ENCODE data around the gene ACSS2.
A peak's percentile ranks its signal among the peaks of the same experiment; 100 is the strongest.
"Not testable (repeated sequence)": the region's sequence is repeated elsewhere in the genome, so short reads cannot be mapped to it uniquely, and the experiment has no call there.

The ACSS2 gene

GRCh38 chr20:34883087-34883688, 6.8 kb downstream of the ACSS2 start:
- H3K9me3 Mint-ChIP-seq = no peaks in the 10 kb centered on the region
- intact Hi-C loops (cut with micrococcal nuclease) = no loop called here
- no peak overlapping the region for H3K4me3 Mint-ChIP-seq
- H3K27me3 Mint-ChIP-seq = no peaks in the 10 kb centered on the region
- H3K36me3 Mint-ChIP-seq (ENCODE audit: low read depth) = peaks cover 70% of the 10 kb centered on the region
- H3K4me1 Mint-ChIP-seq (ENCODE audit: low read depth) = peaks cover 21% of the 10 kb centered on the region
- H3K27ac Mint-ChIP-seq = no peak overlapping the region

- Mint-ChIP-seq H3K4me3 (no peak overlapping the region), H3K36me3 (ENCODE audit: low read depth) (peaks cover 76% of the 10 kb centered on the region), H3K27me3 (no peaks in the 10 kb centered on the region), H3K27ac (no peak overlapping the region), H3K9me3 (no peaks in the 10 kb centered on the region), H3K4me1 (ENCODE audit: low read depth) (peaks cover 26% of the 10 kb centered on the region)
- intact Hi-C loops (cut with micrococcal nuclease) = no loop called here
Measured at GRCh38 chr20:34883809-34884208, 7.4 kb downstream of the ACSS2 start.

DNA sequence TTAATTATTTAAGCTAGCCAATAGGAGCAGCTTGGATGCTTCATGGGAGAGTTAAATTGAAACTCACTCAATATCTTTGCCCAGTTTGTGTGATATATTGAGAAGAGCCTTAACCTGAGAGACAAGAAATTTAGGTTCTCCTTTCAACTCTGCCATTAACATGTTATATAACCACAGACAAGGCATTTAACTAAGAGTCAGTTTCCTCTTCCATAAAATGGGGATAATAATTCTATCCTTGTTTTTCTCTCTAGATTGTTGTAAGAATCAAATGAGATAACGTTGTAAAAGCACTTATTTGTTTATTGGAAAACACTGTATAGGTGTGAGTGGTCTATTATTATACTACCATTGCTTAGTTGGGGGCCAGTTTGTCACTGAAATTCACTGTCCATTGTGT, 7.8 kb downstream of the ACSS2 start:
- Mint-ChIP-seq H3K27ac (no peak overlapping the region), H3K27me3 (no peaks in the 10 kb centered on the region), H3K9me3 (no peaks in the 10 kb centered on the region), H3K4me3 (no peak overlapping the region), H3K36me3 (ENCODE audit: low read depth) (peaks cover 73% of the 10 kb centered on the region), H3K4me1 (ENCODE audit: low read depth) (peaks cover 23% of the 10 kb centered on the region)
- intact Hi-C loops (cut with micrococcal nuclease) = no loop called here

GRCh38 chr20:34886122-34886521, 9.7 kb downstream of the ACSS2 start:
- Mint-ChIP-seq H3K27ac (no peak overlapping the region), H3K4me3 (no peak overlapping the region), H3K36me3 (ENCODE audit: low read depth) (peaks cover 80% of the 10 kb centered on the region), H3K9me3 (no peaks in the 10 kb centered on the region), H3K4me1 (ENCODE audit: low read depth) (peaks cover 38% of the 10 kb centered on the region), H3K27me3 (no peaks in the 10 kb centered on the region)
- intact Hi-C loops (cut with micrococcal nuclease) = no loop called here

DNA sequence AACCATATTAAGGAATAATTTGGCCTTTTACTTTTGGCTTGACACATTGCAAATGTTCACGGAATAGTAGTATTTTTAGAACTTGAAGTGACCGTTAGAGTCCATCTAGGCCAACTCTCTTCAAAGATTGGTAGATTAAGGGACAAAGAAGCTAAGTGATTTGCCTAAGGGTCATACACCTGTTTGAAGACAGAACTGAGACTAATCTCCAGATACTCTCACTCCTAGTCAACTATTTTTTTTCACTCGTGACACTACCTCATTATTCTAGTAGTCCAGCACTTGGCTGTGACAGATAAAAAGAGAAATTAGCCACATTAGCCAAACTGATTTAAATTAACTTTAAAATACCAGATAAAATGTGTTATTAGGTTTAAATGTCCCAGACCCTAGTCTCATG, 10.6 kb downstream of the ACSS2 start:
- H3K9me3 Mint-ChIP-seq = no peaks in the 10 kb centered on the region
- peaks cover 71% of the 10 kb centered on the region for H3K36me3 Mint-ChIP-seq (ENCODE audit: low read depth)
- H3K4me1 Mint-ChIP-seq (ENCODE audit: low read depth) = peaks cover 41% of the 10 kb centered on the region
- H3K27ac Mint-ChIP-seq = no peak overlapping the region
- intact Hi-C loops (cut with micrococcal nuclease) = no loop called here
- H3K27me3 Mint-ChIP-seq = no peaks in the 10 kb centered on the region
- H3K4me3 Mint-ChIP-seq = no peak overlapping the region

GRCh38 chr20:34888468-34888867, 12.1 kb downstream of the ACSS2 start:
- intact Hi-C loops (cut with micrococcal nuclease) = no loop called here
- Mint-ChIP-seq H3K9me3 (no peaks in the 10 kb centered on the region), H3K4me3 (no peak overlapping the region), H3K4me1 (ENCODE audit: low read depth) (peaks cover 45% of the 10 kb centered on the region), H3K27me3 (no peaks in the 10 kb centered on the region), H3K27ac (peak overlapping the region; percentile 4), H3K36me3 (ENCODE audit: low read depth) (peaks cover 56% of the 10 kb centered on the region)

DNA sequence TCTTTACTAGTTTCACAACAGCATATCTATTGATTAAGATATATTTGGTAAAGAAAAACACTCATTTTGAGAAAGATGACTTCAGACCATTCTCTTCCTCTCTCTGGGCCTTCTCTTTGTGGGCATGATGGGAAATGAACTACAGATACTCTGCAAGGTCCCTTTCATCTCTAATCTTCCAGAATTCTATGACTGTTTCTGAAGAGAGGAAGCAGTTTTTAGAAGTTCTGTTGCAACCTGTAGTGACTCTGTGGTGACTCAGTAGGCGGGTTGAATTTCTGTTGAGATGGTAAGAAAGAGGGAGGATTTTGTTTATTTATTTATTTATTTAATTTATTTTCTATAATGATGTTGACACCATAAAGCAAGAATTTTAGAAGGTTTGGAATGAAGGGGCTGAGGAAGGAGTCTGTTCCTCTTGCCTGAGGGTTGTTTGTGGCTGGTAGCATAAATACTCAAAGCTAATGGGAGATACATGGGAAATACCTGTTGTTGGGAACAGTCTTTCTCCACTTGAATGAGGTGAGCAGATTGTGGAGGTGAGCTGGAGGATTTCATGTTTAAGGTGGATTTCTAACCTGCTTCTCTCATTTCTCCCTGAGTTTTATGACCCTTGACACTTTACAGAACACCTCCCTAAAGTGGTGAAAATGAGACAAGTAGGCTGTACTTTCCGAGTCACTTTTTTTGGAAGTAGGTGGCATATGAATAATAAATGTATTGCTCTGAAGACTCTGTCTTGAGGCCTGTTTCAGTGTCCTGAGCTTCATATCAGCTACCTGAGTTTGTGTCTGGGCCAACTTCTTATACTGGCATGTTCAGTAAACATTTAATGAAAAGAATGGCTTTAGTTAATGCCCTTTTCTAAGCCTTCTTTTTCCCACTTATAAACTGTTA, 15.0 kb downstream of the ACSS2 start:
- Mint-ChIP-seq H3K27ac (peak overlapping the region; percentile 68), H3K4me1 (ENCODE audit: low read depth) (peaks cover 54% of the 10 kb centered on the region), H3K9me3 (no peaks in the 10 kb centered on the region), H3K36me3 (ENCODE audit: low read depth) (peaks cover 38% of the 10 kb centered on the region), H3K27me3 (no peaks in the 10 kb centered on the region), H3K4me3 (no peak overlapping the region)
- intact Hi-C loops (cut with micrococcal nuclease) = no loop called here

GRCh38 chr20:34892671-34893070, 16.3 kb downstream of the ACSS2 start:
- intact Hi-C loops (cut with micrococcal nuclease) = no loop called here
- Mint-ChIP-seq H3K9me3 (no peaks in the 10 kb centered on the region), H3K4me1 (ENCODE audit: low read depth) (peaks cover 56% of the 10 kb centered on the region), H3K27me3 (no peaks in the 10 kb centered on the region), H3K4me3 (no peak overlapping the region), H3K36me3 (ENCODE audit: low read depth) (peaks cover 37% of the 10 kb centered on the region), H3K27ac (peak overlapping the region; percentile 68)

DNA sequence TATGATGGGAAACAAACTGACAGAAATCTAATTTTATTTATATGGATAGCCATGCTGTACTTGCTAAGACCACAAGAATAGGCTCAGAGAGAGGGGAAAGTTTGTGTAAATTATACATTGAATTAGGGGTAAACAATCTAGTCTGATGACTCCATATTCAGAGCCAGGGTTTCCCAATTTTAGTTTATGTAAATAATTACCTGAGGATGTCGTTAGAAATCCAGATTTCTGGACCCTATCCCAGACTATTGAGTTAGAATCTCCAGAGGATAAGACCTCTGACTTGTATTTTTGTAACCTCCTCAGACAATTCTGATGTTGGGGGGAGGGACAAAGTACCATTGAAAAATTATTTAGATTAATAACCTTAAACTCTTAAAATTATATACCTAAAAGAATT, 18.3 kb downstream of the ACSS2 start:
- Mint-ChIP-seq H3K36me3 (ENCODE audit: low read depth) (peaks cover 35% of the 10 kb centered on the region), H3K4me3 (no peak overlapping the region), H3K4me1 (ENCODE audit: low read depth) (peaks cover 56% of the 10 kb centered on the region), H3K9me3 (no peaks in the 10 kb centered on the region), H3K27ac (no peak overlapping the region), H3K27me3 (no peaks in the 10 kb centered on the region)
- intact Hi-C loops (cut with micrococcal nuclease) = no loop called here

DNA sequence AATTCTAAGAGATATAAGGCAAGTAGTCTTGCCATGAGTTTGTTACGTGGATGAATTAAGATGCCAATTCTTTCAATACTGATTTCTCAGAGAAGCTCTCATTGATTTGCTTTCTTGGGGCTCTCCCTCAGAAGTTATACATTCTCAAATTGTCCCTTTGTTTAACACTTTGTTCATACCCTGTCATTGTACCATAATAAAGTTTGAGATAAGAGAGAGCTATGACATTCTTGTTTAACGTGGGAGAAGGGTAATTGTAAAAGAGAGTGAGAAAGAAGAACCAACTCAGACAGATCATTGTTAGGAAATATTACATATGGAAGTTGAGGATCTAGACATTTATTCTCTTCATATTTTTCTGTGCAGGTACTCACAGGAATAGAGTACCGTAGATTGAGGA, 19.1 kb downstream of the ACSS2 start:
- Mint-ChIP-seq H3K4me3 (no peak overlapping the region), H3K27me3 (no peaks in the 10 kb centered on the region), H3K27ac (no peak overlapping the region), H3K36me3 (ENCODE audit: low read depth) (peaks cover 30% of the 10 kb centered on the region), H3K4me1 (ENCODE audit: low read depth) (peaks cover 56% of the 10 kb centered on the region), H3K9me3 (no peaks in the 10 kb centered on the region)
- intact Hi-C loops (cut with micrococcal nuclease) = no loop called here

DNA sequence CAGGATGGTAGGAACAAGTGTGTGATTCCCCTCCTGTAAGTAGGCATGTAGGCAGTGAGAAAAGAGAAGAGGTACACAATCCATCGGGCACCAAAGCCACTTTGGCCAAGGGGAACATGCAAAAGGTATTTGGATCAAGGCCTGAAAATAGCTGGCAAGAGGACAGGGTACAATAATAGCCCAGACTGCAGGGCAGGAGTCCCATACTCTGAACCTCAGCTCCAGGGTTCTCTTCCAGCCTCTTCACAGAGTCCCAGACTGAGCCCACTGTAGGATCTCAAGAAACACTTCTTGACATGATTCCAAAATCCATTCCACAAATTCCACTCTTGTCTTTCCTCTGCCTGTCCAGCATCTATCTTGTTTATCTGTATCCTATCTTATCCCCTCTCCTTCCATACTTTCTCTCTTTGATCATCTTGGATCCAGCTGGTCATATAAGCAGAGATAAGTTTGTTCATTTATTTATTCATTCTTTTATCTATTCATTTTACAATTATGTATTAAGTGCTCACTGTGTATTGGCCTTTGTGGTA, 19.7 kb downstream of the ACSS2 start:
- intact Hi-C loops (cut with micrococcal nuclease) = no loop called here
- H3K4me1 Mint-ChIP-seq (ENCODE audit: low read depth) = peaks cover 54% of the 10 kb centered on the region
- no peak overlapping the region for H3K27ac Mint-ChIP-seq
- H3K36me3 Mint-ChIP-seq (ENCODE audit: low read depth) = peaks cover 33% of the 10 kb centered on the region
- no peaks in the 10 kb centered on the region for H3K27me3 Mint-ChIP-seq
- H3K9me3 Mint-ChIP-seq = no peaks in the 10 kb centered on the region
- no peak overlapping the region for H3K4me3 Mint-ChIP-seq

GRCh38 chr20:34898129-34898528, 21.7 kb downstream of the ACSS2 start:
- peaks cover 44% of the 10 kb centered on the region for H3K36me3 Mint-ChIP-seq (ENCODE audit: low read depth)
- H3K27ac Mint-ChIP-seq; H3K27me3 Mint-ChIP-seq; H3K4me3 Mint-ChIP-seq; intact Hi-C loops (cut with micrococcal nuclease); H3K9me3 Mint-ChIP-seq: not testable (repeated sequence)
- H3K4me1 Mint-ChIP-seq (ENCODE audit: low read depth) = peaks cover 47% of the 10 kb centered on the region

DNA sequence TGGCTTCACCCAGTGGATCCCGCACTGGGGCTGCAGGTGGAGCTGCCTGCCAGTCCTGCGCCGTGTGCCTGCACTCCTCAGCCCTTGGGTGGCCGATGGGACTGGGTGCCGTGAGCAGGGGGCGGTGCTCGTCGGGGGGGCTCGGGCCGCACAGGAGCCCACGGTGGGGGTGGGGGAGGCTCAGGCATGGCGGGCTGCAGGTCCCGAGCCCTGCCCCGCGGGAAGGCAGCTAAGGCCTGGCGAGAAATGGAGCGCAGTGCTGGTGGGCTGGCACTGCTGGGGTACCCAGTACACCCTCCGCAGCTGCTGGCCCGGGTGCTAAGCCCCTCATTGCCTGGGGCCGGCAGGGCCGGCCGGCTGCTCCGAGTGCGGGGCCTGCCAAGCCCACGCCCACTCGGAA, 22.3 kb downstream of the ACSS2 start:
- H3K9me3 Mint-ChIP-seq; H3K27ac Mint-ChIP-seq; H3K27me3 Mint-ChIP-seq; intact Hi-C loops (cut with micrococcal nuclease); H3K4me3 Mint-ChIP-seq: not testable (repeated sequence)
- Mint-ChIP-seq H3K36me3 (ENCODE audit: low read depth) (peaks cover 44% of the 10 kb centered on the region), H3K4me1 (ENCODE audit: low read depth) (peaks cover 51% of the 10 kb centered on the region)

DNA sequence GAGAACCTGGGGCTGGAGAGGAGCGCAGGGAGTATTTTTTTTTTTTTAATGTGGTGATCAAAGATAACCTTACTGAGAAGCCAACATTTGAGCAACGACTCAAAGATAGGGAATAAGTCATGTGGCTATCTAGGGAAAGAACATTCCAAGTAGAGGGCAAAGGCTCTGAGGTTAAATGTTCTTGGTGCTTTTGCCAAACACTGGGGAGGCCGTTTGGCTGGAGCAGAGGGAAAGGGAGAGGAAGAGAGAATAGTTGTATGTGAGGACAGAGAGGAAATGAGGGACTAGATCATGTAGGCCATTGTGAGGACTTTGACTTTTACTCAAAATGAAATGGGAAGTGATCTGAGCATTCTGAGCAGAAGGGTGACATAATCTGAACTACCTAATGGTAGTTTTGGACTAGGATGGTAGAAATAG, 27.8 kb downstream of the ACSS2 start:
- Mint-ChIP-seq H3K9me3 (no peaks in the 10 kb centered on the region), H3K4me1 (ENCODE audit: low read depth) (peaks cover 77% of the 10 kb centered on the region), H3K4me3 (no peak overlapping the region), H3K27ac (peak overlapping the region; percentile 70), H3K27me3 (no peaks in the 10 kb centered on the region), H3K36me3 (ENCODE audit: low read depth) (peaks cover 19% of the 10 kb centered on the region)
- intact Hi-C loops (cut with micrococcal nuclease) = no loop called here

Data from dendritic cell treated with granulocyte-macrophage colony-stimulating factor and Interleukin-4, amounts not matched to agents 40 ng/mL and 50 ng/mL, for 4 days (primary cell).